NCI-H1092 treated with DMSO at 0.1 percent for 48 hours (cell line): ENCODE data around the gene PRCD.

Experiments used
- DNase-seq: peaks from one replicate; lab custom pipeline; 2025; lab: John Stamatoyannopoulos, UW

The PRCD gene

DNA sequence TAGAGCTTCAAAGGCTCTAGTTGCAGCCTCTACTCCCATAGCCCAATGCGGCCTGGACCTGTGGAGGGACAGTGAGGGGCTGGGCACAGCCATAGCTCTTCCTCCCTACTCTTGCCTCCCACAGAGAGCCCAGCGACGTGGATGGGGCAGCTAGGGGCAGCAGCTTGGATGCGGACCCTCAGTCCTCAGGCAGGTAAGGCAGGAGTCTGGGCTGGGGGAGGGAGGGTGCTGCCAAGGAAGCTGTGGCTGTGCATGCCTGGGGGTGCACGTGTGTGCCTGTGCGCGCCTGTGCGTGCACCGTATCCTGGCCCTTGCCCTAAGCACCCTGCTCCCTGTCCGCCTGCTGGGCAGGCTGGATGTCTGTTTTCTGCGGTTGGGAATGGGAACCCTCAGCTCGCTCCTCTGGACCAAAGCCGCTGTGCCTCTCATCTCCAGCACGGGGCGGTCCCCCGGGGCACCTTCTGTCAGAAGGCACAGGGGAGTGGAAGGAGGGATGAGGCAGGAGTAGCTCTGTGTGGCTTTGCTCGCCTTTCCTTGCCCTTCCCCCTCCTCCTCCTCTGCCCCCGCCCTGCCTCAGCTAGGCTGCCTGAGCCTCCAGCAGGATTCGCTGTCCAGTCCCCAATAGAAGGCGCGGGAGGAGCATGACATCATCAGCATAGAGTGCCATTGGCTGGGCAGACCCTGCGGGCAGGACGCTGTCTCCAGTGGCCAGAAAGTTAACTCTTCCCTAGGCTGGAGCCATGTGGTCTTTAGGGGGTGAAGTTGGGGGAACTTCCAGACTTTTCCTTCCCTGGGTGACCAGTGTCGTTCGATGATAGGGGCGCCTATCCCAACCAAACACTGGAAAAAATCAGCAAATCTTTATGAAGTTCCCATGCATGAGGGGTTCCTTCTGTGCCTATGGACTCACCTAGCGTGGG lies 797 bp downstream of the PRCD start:
- DNase-seq: peak; percentile 91

DNA sequence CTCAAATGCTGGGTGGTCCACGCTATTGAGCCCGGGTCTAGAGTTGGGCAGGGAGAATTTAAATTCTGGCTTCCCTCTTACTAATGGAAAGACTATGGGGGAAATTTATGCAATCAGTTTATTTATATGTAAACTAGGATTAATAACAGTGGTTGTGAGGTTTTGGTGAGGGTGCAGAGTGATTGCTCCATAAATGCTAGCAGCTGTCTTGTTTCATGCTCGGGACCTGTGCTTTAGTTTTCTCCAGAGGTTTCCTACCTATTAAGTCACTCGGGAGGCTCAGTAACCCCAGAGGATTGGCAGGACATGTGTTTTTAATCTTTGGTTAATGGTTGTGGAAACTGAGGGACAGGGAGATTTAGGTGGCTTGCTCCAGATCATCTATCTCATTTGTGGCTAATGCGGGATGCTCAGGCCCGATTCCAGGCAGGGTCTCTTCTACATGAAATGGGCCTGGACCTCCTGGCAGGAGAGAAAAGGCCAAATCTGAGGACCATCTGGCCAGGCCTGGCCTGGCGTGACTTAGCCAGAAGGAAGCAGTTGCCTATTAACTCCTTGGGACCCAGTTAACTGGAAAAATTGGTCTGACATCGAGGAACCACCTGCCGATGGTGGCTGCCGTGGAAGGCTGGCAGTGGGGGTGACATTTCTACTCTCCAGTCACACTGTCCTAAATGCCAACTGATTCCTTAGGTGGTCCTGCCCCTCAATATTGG lies 2.1 kb downstream of the PRCD start:
- DNase-seq: no peak

DNA sequence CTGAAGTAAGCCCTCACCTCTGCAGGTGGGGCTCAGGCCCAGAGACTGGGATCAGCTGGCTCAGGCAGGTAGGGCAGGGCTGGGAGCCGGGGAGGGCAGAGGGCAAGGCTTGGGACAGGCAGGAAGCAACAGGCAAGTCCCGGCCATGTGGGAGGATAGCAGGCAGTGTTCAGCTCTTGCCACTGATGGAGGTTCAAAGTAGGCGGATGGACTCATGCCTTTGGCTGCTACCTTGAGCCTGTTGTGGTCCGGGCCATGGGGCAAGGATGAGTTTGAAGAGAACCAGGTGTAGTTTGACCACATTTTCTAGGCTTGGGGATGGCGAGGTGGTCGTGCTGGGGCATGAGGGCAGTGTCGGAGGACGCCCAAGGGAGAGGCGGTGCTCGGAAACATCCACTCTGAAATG lies 2.7 kb downstream of the PRCD start:
- no peak for DNase-seq

DNA sequence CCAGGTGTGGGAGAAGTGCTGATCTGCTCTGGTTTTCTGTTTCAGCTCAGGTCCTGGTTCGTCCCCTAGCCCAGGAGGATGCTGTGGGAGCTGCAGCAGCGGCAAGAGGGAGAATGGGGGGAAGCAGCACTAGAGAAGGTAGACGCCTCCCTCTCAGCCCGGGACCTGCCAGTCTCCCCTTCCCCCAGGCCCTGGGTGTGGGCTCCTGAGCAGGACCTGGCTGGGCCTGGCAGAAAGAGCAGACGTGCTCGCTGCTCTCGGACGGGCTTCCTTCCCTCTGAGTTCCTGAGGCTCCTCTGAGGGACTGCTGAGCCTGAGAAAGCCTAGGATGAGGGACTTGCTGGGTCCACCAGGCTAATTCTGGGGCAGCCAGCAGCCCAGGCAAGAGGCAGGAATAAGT lies 3.1 kb downstream of the PRCD start:
- no peak for DNase-seq

DNA sequence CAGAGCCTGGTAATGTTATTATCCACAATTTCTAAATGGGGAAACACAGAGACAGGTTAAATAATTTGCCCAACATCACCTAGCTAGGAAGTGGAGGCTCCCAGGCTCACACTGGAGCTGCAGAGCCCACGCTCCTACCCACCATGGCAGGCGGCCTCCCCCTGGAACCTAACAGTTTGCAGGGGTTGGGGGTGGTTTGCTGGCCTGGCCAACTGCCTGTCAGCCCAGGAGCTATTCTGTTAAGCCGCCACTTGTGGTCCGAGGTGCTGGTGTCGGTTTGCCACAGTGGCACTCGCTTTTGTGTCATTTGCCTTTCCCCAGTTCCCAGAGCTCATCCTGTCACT lies 3.6 kb downstream of the PRCD start:
- peak; percentile 39 for DNase-seq

DNA sequence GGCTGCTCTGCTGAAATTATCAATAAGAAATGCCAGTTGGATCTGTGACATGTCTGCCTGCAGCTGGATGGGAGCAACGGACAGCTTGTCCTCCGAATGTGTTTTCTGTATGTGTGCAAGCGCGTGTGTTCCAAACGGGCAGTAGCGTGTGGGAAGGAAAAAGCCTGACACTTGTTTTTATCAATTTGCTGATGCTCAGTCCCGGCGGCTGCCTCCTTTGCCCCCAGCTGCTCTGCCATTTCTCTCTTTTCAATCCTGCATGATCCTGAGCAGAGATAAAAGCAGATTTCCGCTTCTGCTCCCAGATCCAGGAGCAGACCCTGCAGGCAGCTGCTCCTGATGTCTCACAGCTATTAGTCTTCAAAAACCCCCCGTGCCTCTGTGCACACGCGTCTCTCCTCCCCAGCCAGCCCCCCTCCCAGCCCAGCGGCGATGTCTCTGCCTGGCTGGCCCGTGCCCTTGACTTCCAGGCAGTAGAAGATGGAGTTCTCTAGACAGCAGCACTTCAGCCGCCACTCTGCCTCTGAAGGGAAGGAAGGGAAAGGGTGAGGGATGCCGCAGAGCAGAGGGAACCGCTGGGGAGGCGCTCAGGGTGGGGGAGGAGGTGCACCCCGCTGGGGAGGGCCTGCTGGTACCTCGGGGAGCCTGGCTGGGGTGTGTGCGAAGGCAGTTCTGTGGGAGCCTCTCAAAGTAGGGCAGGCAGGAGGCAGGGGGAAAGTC lies 4.1 kb downstream of the PRCD start:
- DNase-seq: peak; percentile 53

DNA sequence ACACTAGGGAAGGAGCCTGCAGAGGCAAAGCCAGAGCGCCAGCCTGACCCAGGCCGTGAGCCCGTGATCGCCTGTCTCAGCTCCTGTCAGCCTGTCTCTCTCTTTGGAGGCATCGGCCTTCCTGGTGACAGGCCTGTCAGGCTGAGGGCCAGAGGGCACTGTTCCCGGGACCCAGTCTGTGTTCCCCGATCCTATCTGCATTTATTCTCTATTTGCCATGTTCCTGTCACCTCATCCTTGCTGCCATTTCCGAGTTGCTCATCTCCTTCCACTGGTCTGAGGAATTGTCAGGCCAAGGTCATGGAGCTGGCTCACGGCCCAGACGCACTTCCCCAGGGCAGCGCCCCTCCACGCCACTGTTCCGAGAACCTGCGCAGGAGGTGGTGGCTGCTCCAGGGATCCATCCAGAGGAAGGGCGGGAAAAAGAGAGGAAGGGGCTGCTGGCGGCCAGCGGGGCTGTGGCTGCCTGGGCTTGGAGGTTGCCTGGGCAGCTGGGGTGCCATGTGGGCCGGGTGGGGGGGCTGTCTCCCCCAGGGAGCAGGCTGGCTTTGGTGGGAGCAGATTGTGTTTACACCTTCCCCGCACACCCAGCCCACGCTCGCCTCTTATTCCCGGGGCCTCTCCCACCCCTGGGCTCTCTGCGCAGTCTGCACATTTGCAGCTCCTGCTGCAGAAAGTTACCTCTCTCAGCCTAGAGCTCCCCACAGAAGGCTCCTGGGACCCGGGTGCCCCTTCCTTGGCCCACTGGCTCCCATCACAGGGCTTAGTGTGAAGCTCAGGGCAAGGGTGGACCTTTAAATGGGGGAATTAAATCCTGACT lies 4.9 kb downstream of the PRCD start:
- peak; percentile 53 for DNase-seq

DNA sequence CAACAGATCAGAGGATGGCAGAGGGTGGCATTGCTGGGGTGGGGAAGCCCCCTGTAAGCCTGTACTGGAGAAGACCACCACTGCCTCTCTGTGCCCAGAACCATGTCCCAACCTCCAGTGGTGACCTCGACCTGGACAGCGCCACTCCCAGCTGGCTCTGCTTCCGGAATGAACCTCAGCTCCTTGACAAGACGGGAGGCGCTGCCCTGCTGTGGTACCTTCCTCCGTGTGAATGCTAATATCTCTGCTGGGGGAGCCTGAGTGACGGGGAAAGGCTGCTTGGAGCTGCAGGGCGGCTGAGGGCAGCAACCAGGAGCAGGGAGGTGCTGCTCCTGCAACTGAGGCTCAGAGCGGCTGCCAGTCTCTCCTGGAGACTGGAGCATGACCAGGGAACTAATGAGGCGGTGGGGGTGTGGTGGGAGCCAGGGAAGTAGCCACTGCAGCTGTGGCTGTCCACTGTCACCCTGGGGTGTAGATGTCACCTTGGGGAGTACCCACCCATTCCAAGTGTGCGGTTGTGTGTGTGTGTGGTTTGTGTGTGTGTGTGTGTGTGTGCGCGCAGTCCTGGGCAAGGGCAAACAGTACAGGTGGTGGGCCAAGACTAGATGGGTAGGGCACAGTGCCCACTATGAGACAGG lies 6.2 kb downstream of the PRCD start:
- no peak for DNase-seq

DNA sequence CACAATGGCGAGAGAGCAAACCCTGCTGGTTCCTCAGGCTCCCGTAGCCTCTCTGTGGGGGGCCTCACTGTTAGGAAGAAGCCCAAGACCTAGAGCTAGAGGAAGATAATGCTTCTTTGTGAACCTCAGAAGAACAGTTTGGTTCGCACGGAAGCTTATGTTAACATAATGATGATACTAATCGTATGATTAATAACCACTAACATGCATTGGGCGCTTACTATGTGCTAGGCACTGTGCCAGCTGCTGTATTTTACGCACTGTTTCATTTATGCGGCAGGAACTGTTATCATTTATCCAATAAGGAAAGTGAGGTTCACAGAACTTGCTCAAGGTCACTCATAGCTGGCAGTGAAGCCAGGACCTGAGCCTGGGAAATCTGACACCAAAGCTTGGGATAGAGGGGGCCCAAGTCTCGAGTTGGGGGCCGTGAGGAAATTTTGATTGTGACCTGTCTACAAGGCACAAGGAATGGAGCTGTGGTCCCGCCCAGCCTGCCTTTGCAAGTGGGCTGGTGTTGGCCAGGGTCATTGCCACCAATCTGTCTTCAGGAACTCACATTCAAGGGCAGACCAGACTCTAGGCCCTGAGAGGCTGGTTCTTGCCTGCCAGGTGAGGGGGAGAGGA lies 6.8 kb downstream of the PRCD start:
- DNase-seq: no peak

DNA sequence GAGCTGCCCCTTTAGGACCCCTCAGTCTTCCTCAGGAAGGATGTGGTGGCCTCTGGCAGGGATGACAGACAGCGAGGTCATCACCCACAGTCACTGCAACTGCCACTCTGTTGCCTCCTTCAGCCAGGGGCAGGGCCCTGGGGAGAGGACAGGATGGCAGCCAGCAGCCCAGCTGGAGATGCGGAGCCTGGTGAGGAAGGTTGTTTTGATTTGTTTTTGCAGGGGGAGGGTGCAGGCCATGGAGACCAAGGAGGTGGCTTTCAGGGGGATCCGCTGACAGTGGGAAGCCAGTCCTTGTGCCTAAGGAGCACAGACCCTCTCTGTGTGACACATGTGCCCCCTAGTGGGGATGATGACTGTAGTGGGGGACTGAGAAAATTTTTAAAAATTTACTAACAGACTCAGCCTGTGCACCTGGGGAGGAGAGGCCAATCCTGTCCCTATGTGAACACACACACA lies 7.4 kb downstream of the PRCD start:
- DNase-seq: peak; percentile 63

DNA sequence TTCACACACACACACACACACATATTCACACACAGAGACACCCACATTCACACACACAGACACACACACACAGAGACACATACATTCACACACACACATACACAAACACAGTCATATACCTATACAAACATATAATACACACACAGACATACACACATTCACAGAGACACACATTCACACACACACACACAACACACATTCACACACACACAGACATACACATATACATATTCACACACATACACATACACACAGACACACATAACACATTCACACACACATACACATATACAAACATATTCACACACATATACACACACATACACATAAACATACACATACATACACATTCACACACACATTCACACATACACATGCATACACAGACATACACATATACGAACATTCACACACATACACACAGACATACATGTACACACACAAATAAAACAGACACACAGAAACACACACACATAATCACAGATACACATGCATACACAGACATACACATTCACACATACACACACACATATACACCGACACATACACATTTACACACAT lies 7.9 kb downstream of the PRCD start:
- no peak for DNase-seq

DNA sequence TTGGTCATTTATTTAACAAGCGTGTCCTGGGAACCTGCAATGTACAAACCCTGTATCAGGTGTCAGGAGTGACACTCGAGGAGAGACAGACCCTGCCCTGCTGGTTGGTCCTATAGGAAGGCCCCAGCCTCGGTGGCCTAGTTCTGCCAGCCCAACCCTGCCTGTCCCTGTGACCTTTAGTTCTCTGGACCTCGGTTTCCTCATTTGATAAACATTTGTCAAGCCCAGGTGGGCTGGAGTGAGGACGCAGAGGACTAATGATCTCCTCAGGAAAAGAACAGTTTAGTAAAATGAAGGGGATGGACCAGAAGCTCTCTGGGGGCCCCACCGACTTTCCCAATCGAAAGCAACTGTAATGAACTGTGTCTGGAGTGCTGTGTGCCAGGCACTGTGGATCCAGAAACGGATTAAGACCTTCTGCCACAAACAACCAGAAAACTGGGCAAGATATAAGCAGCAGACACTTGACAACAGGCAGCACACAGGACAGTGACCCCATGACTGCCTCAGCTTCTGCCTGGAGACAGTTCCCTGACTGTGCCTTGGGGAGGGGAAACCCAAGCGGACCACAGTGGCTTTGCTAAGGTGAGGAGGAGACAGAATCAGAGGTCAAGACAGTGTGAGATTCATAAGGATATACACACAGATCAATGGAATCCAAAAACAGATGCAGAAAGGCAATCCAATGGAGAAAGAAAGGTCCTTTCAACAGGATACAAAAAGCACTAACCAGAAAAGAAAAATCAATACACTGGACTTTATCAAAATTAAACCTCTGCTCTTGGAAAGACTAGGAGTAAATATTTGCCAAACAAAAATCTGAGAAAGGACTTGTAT lies 8.8 kb downstream of the PRCD start:
- DNase-seq: no peak

DNA sequence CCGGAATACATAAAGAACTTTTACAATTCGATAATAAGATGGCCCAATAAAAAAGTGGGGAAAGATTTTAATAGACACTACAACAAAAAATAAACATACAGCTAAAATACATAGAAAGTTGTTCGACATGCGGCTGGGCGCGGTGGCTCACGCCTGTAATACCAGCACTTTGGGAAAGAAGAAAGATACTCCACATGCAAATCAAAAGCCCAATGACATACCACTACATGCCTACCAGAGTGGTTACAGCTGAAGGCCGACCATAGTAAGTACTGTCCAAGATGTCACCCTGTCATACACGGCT lies 9.3 kb downstream of the PRCD start:
- DNase-seq: no peak

DNA sequence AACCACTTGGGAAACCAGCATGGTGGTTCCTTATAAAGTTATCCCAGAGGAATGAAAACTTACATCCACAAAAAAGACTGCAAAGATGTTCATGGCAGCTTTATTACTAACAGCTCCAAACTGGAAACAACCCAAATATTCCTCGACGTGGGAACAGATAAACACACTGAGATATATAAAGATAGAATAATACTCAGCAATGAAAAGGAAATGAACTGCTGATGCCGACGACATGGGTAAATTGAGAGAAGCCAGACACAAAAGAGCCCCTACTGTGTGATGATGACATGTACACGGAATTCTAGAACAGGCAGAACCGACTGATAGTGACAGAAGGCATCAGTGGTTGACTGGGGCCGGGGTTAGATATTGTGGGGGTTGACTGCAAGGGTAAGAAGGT lies 9.7 kb downstream of the PRCD start:
- no peak for DNase-seq

DNA sequence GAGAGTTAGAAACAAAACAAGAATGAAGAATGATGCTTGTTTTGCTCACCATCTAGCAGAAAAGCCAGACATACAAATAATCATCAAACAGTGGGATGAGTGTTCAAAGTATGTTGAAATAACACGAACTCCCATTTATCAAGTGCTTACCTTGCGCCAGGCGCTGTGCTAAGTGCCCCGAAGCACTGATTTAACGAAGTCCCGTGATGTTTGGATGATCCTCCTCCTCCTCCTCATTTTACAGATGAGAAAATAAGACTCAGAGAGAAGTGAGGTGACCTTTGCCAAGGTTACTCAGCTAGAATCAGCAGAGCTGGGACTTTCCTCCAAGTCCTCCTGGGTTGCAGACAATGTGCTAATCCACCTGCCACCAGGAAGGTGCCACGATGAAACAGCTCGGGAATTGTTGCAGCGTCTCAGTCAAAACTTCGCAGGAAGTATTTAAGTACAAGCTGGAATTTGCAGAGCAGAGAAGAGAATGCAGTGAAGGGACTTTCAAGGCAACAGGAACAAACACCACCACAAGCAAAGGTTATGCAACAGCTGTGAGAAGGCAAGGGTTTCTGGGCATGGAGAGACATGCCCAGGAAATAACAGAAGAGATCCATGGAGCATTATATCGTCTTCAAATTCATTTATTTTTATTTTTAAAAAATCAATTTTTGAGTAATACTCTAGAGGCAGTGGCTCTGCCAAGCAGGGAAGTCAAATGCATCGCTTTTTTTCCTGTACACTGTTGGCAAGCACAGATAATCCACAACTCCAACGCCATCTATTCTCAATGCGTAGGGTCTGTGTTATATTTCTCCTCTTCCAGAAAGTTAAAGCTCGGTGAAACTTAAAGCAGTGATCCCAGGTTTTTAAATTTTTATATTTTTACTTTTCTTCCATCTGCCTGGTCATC lies 11.1 kb downstream of the PRCD start:
- no peak for DNase-seq

DNA sequence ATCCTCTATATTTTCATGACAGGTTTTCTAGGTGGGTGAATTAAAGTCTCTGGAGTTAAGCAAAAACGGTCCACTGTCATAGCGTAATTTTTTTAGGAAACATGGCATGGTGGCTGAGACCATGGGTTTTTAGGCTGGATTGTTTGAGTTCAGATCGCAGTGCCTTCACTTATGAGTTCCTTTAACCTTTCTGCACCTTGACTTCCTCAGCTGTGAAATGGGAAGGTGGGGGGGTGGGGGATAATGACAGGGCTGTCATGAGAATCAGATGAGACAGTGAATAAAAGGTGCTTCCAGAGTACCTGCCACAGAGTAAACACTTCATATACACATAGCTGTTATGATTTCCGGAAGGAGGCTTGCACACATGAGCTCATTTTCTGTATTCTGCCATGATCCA lies 11.8 kb downstream of the PRCD start:
- no peak for DNase-seq

DNA sequence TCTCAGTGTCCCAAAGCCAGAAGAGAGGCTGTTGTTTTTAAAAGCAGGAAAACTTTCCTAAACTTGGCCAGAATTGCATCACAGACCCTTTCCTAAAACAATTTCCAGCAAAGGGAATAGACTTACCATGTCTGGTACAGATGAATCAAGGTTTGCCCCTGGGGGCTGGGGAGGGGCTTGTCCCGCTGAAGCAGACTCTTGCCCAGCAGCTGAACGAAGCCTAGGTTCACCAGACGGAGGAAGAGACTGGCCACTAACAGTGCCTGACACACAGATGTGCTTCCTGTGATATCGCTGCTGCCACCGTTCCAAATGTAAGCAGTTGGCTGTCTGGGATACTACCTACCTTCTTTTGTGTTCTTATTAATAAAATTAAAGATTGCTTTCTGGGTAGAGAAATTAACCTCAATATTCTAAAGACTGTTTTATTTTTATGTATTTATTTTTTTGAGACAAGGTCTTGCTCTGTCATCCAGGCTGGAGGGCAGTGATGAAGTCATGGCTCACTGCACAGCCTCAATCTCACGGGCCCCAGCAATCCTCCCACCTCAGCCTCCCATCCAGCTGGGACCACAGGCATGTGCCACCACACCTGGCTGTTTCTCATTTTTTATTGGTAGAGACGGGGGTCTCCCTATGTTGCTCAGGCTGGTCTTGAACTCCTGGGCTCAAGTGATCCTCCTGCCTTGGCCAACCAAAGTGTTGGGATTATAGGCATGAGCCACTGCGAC lies 13.5 kb downstream of the PRCD start:
- no peak for DNase-seq

DNA sequence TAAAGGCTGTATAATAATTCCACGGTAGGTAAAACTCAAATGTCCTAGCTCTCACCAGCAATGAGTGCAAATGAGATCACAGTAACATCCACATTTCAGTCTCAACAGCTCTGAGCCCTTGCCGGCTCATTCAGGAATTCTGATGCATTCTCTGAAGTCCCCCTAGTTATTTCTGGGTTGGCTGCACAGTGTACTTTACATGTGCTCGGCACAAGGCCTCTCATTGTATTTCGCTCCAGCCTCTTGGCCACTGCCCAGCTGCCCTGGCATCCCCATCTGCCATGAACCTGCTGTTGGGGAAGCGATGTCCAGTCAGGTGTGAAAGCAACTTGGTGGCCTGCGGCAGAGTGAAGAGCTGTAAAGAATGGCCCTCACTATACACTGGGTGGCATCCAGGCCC lies 14.3 kb downstream of the PRCD start:
- DNase-seq: peak; percentile 64
